H9 (cell line): ENCODE data around the gene UFC1. TPM values are rescaled to one million over a fixed set of nuclear protein-coding genes. Genes with fewer than 3 reads are reported as not detected.

ENCODE experiments used
- DNase-seq: peaks from one replicate; pipeline ENCODE4 v3.0.0-alpha.2; 2017
- H2AFZ ChIP-seq: one replicate; pipeline ENCODE4 v1.6.1; 2013; ENCODE audit warnings: mild to moderate bottlenecking, low read length, control low read depth, moderate library complexity
- H2AK5ac ChIP-seq: 2 replicates; pipeline ENCODE4 v1.6.1; 2013; ENCODE audit warnings: low read length, control low read depth, mixed read lengths; ENCODE audit not compliant: insufficient read length
- H2BK120ac ChIP-seq: one replicate; pipeline ENCODE4 v1.6.1; 2013; ENCODE audit warnings: low read depth, mild to moderate bottlenecking, low read length, control low read depth, inconsistent platforms; ENCODE audit not compliant: poor library complexity, severe bottlenecking
- H2BK12ac ChIP-seq: 2 replicates; pipeline ENCODE4 v1.6.1; 2013; ENCODE audit warnings: low read length, control low read depth, mixed read lengths, low read depth; ENCODE audit not compliant: insufficient read length
- H2BK15ac ChIP-seq: 2 replicates; pipeline ENCODE4 v1.6.1; 2013; ENCODE audit warnings: low read depth, low read length, control low read depth
- H2BK20ac ChIP-seq: one replicate; pipeline ENCODE4 v1.6.1; 2013; ENCODE audit warnings: low read depth, mild to moderate bottlenecking, low read length, control low read depth, inconsistent platforms; ENCODE audit not compliant: poor library complexity, severe bottlenecking
- H2BK5ac ChIP-seq: 2 replicates; pipeline ENCODE4 v1.6.1; 2013; ENCODE audit warnings: low read length, control low read depth, mixed read lengths; ENCODE audit not compliant: insufficient read length
- H3K14ac ChIP-seq: 2 replicates; pipeline ENCODE4 v1.6.1; 2013; ENCODE audit warnings: low read length, control low read depth; ENCODE audit not compliant: insufficient read depth
- H3K18ac ChIP-seq: 2 replicates; pipeline ENCODE4 v1.6.1; 2013; ENCODE audit warnings: low read depth, mild to moderate bottlenecking, mixed read lengths, low read length, control low read depth; ENCODE audit not compliant: insufficient read length
- H3K23ac ChIP-seq: 2 replicates; pipeline ENCODE4 v1.6.1; 2013; ENCODE audit warnings: low read length, control low read depth, mixed read lengths, low read depth; ENCODE audit not compliant: insufficient read length
- H3K23me2 ChIP-seq: 2 replicates; pipeline ENCODE4 v1.6.1; 2013; ENCODE audit warnings: low read depth, mild to moderate bottlenecking, mixed read lengths, low read length, control low read depth; ENCODE audit not compliant: insufficient read length, poor library complexity, severe bottlenecking
- H3K27ac ChIP-seq: 2 replicates; pipeline ENCODE4 v1.5.1; 2013; ENCODE audit warnings: low read length, control low read depth, mixed read lengths, low read depth; ENCODE audit not compliant: insufficient read length
- H3K27me3 ChIP-seq: 2 replicates; pipeline ENCODE4 v1.6.1; 2013; ENCODE audit warnings: low read length, control low read depth, inconsistent platforms; ENCODE audit not compliant: insufficient read depth
- H3K4ac ChIP-seq: 2 replicates; pipeline ENCODE4 v1.6.1; 2013; ENCODE audit warnings: low read depth, mild to moderate bottlenecking, control low read depth, inconsistent platforms, low read length, moderate library complexity
- H3K4me1 ChIP-seq: 2 replicates; pipeline ENCODE4 v1.6.1; 2013; ENCODE audit warnings: low read length, control low read depth, inconsistent platforms; ENCODE audit not compliant: insufficient read depth
- H3K4me2 ChIP-seq: 2 replicates; pipeline ENCODE4 v1.6.1; 2013; ENCODE audit warnings: low read length, control low read depth, mixed read lengths; ENCODE audit not compliant: insufficient read length, insufficient read depth
- H3K56ac ChIP-seq: 2 replicates; pipeline ENCODE4 v1.6.1; 2013; ENCODE audit warnings: low read depth, mild to moderate bottlenecking, mixed read lengths, low read length, control low read depth; ENCODE audit not compliant: insufficient read length
- H3K79me1 ChIP-seq: 2 replicates; pipeline ENCODE4 v1.6.1; 2013; ENCODE audit warnings: low read depth, mild to moderate bottlenecking, moderate library complexity, low read length, control low read depth, inconsistent platforms; ENCODE audit not compliant: insufficient read depth, poor library complexity, severe bottlenecking
- H3K79me2 ChIP-seq: 2 replicates; pipeline ENCODE4 v1.6.1; 2013; ENCODE audit warnings: low read length, control low read depth, inconsistent platforms; ENCODE audit not compliant: insufficient read depth
- H3K9ac ChIP-seq: 2 replicates; pipeline ENCODE4 v1.6.1; 2013; ENCODE audit warnings: low read length, control low read depth, mixed read lengths; ENCODE audit not compliant: insufficient read length; ENCODE audit errors: extremely low read depth
- H3K9me3 ChIP-seq: one replicate; pipeline ENCODE4 v1.6.1; 2013; ENCODE audit warnings: low read depth, low read length, inconsistent platforms; ENCODE audit not compliant: control insufficient read depth
- H3T11ph ChIP-seq: one replicate; pipeline ENCODE4 v1.6.1; 2013; ENCODE audit warnings: mild to moderate bottlenecking, low read length, control low read depth, inconsistent platforms
- H4K20me1 ChIP-seq: one replicate; pipeline ENCODE4 v1.6.1; 2013; ENCODE audit not compliant: control insufficient read depth, insufficient read length, insufficient read depth
- H4K5ac ChIP-seq: 2 replicates; pipeline ENCODE4 v1.6.1; 2013; ENCODE audit warnings: low read depth, mild to moderate bottlenecking, mixed read lengths, low read length, control low read depth; ENCODE audit not compliant: insufficient read length
- H4K8ac ChIP-seq: replicated peaks from 2 replicates; pipeline ENCODE4 v1.6.1; 2013; ENCODE audit warnings: low read length, control low read depth, mixed read lengths, low read depth; ENCODE audit not compliant: insufficient read length
- H4K91ac ChIP-seq: 2 replicates; pipeline ENCODE4 v1.6.1; 2013; ENCODE audit warnings: low read depth, mild to moderate bottlenecking, moderate library complexity, mixed read lengths, low read length, control low read depth; ENCODE audit not compliant: insufficient read length
- H3K27ac Mint-ChIP-seq, 3 experiments: 2 replicates in 2 of 3; 3 replicates in 1 of 3; pipeline ENCODE4 v1.8.0; 2020 to 2021; ENCODE audit warnings: mixed read lengths in 3 of 3, mild to moderate bottlenecking in 1 of 3, moderate library complexity in 1 of 3
- H3K27me3 Mint-ChIP-seq: 2 replicates; pipeline ENCODE4 v1.8.0; 2021; ENCODE audit warnings: low read depth, mild to moderate bottlenecking, moderate library complexity, mixed read lengths
- H3K36me3 Mint-ChIP-seq, 3 experiments: 2 replicates in 2 of 3; 3 replicates in 1 of 3; pipeline ENCODE4 v1.8.0; 2020 to 2021; ENCODE audit warnings: low read depth in 3 of 3, mixed read lengths in 3 of 3; ENCODE audit not compliant: insufficient read depth in 1 of 3
- H3K4me1 Mint-ChIP-seq, 2 experiments: 2 replicates each; pipeline ENCODE4 v1.8.0; 2020; ENCODE audit warnings: mixed read lengths in 2 of 2
- H3K4me3 Mint-ChIP-seq, 2 experiments: 2 replicates in 1 of 2; 3 replicates in 1 of 2; pipeline ENCODE4 v1.8.0; 2020 to 2021; ENCODE audit warnings: mild to moderate bottlenecking in 2 of 2, mixed read lengths in 2 of 2, moderate library complexity in 1 of 2
- H3K9me3 Mint-ChIP-seq, 2 experiments: 2 replicates in 1 of 2; 3 replicates in 1 of 2; pipeline ENCODE4 v1.8.0; 2020; ENCODE audit warnings: mild to moderate bottlenecking in 2 of 2, mixed read lengths in 2 of 2, moderate library complexity in 1 of 2
- WGBS: extraction: QIAGEN DNeasy Blood & Tissue Kit; methylation state at CpG from one replicate; pipeline ENCODE4 v1.1.7; 2013; ENCODE audit warnings: missing lambda C conversion rate, low lambda C conversion rate, mixed read lengths; ENCODE audit not compliant: insufficient read length; ENCODE audit errors: extremely low coverage; 5-methylcytosine and 5-hydroxymethylcytosine counted together
- total RNA-seq: library from RNA; stranded (reverse); gene quantifications from 2 replicates; pipeline ENCODE4 v1.2.1, GENCODE V29; 2021
- TF ChIP-seq, protein P1 (sequence below): fragments of 200-600 bp; sonication (generic); conservative IDR thresholded peaks from 3 replicates; pipeline ENCODE4 v1.8.0; 2021; ENCODE audit warnings: antibody characterized with exemption, mild to moderate bottlenecking

Gene UFC1
- total RNA-seq, 1 experiment from 2014 or later: 93.4 TPM

DNA sequence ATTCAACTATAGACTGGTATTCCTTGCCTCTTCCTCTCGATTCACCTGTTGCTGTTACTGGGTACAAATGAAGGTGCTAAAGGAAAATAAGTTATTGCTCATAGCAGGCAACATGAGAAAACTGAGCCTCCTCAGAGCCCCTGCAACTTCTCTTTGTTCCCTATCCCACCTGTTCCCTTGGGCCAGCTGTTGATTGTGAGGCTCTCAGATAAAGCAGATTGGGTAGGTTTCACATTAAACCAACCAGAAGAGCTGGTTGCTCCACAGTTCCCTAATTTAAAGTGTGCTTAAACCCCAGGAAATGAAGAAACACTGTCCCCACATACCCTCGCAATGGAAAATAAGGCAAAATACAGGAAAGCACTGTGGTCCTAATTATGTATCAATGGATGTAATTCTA lies 26.1 kb upstream of the UFC1 start:
- no peaks in the 10 kb centered on the region for H4K20me1 ChIP-seq
- 0 out of 2 replicates have a peak, but pooled peaks cover 4% of the 10 kb centered on the region for H3K79me2 ChIP-seq
- WGBS: no CpG with 5 or more reads among the region's 2 CpGs
- H3K27ac ChIP-seq: no peak overlapping the region
- no peaks in the 10 kb centered on the region for H3K27me3 Mint-ChIP-seq
- TF ChIP-seq, protein P1, sequence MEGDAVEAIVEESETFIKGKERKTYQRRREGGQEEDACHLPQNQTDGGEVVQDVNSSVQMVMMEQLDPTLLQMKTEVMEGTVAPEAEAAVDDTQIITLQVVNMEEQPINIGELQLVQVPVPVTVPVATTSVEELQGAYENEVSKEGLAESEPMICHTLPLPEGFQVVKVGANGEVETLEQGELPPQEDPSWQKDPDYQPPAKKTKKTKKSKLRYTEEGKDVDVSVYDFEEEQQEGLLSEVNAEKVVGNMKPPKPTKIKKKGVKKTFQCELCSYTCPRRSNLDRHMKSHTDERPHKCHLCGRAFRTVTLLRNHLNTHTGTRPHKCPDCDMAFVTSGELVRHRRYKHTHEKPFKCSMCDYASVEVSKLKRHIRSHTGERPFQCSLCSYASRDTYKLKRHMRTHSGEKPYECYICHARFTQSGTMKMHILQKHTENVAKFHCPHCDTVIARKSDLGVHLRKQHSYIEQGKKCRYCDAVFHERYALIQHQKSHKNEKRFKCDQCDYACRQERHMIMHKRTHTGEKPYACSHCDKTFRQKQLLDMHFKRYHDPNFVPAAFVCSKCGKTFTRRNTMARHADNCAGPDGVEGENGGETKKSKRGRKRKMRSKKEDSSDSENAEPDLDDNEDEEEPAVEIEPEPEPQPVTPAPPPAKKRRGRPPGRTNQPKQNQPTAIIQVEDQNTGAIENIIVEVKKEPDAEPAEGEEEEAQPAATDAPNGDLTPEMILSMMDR: no peak
- H3K4ac ChIP-seq: no peak overlapping the region
- no peak overlapping the region for H3K23ac ChIP-seq
- peaks cover 27 to 69% (median 67%) of the 10 kb centered on the region in 3 experiments; a peak in 6 of 7 replicates for H3K36me3 Mint-ChIP-seq
- H2BK15ac ChIP-seq: no peak overlapping the region
- no peak overlapping the region for H3K27ac Mint-ChIP-seq
- no peak overlapping the region for H4K8ac ChIP-seq
- H3K9me3 ChIP-seq: no peaks in the 10 kb centered on the region
- H2BK120ac ChIP-seq: no peak overlapping the region
- H3K79me1 ChIP-seq: peaks cover 5% of the 10 kb centered on the region
- H3K23me2 ChIP-seq: peaks cover 8% of the 10 kb centered on the region
- peaks cover 18 to 19% of the 10 kb centered on the region in 2 experiments for H3K4me1 Mint-ChIP-seq
- no peak overlapping the region for H4K91ac ChIP-seq
- H3K4me1 ChIP-seq: no peaks in the 10 kb centered on the region
- no peaks in the 10 kb centered on the region for H3K27me3 ChIP-seq
- H3T11ph ChIP-seq: no peak overlapping the region
- no peak overlapping the region for H3K4me2 ChIP-seq
- H3K4me3 Mint-ChIP-seq: no peak overlapping the region
- H2BK20ac ChIP-seq: no peak overlapping the region
- H3K9ac ChIP-seq: no peak overlapping the region
- no peak overlapping the region for H2BK5ac ChIP-seq
- no peak overlapping the region for H2AFZ ChIP-seq
- no peak overlapping the region for H3K18ac ChIP-seq
- H3K14ac ChIP-seq: no peak overlapping the region
- H4K5ac ChIP-seq: no peak overlapping the region
- no peak overlapping the region for H2BK12ac ChIP-seq
- H3K9me3 Mint-ChIP-seq: no peaks in the 10 kb centered on the region; a peak in 1 of 5 replicates
- no peak for DNase-seq
- no peak overlapping the region for H2AK5ac ChIP-seq
- no peak overlapping the region for H3K56ac ChIP-seq
